ENCODE data around the gene VSIG10. TPM values are rescaled to one million over a fixed set of nuclear protein-coding genes. Genes with fewer than 3 reads are reported as not detected.
"Not testable (repeated sequence)": the region's sequence is repeated elsewhere in the genome, so short reads cannot be mapped to it uniquely, and the experiment has no call there.

The VSIG10 gene
- total RNA-seq, 1 donor from 2014 or later, result 31.8 TPM

DNA sequence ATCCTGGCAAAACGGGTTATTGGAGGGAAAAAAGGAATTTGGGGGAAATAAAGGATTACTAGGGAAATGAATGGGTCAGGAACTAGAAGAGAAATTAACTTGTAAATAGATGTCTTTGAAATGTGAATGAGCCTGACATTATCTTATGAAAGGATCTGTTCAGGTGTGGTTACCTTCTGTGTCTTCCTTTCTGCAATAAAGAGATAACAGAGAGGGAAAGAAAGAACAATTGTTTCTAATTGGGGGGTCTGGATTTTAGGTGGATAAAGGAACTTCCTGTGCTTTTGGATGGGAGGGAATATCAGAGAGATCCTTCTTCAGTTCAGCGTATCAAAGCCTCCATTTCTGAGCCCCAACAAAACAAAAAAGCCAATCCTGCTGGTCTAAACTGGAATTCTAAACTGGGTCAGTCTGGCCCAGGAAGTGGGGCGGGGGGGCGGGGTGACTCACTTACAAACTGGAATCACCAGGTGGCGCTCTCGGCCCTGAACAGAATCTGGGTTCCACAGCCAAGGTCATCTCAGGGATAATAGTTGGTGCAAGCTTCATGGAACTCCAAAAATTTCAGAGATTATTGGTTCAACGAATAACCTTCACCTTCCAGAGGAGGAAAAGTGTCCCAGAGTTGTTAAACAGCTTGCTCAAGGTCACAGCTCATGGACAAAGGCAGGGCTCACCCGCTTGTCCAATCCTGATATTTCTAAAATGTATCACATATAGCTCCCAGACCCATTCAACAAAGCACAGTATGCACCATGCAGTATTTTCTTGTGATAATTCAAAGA, 17.0 kb upstream of the VSIG10 start:
- peak; percentile 92 for ATAC-seq
- intact Hi-C loops (cut with DNase I), result no loop called here
- peak; percentile 89 for DNase-seq (ENCODE audit: low spot score)

DNA sequence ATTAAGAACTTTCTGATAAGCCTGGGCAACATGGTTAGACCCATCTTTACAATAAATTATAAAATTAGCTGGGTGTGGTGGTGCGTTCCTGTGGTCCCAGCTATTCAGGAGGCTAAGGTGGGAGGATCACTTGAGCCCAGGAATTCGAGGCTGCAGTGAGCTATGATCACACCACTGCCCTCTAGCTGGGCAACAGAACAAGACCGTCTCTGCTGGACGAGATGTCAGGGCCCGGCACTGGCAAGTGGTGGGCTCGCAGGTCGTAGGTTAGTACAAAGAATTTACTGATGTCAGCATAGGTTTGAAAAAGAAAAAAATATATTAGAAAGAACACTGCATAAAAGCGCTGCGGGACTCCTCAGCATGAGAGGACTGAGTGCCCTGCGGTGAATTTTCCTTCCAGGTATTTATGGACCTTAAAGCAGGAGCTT, 15.7 kb upstream of the VSIG10 start:
- DNase-seq (ENCODE audit: low spot score) (no peak), ATAC-seq (no peak)
- intact Hi-C loops (cut with DNase I), result no loop called here

DNA sequence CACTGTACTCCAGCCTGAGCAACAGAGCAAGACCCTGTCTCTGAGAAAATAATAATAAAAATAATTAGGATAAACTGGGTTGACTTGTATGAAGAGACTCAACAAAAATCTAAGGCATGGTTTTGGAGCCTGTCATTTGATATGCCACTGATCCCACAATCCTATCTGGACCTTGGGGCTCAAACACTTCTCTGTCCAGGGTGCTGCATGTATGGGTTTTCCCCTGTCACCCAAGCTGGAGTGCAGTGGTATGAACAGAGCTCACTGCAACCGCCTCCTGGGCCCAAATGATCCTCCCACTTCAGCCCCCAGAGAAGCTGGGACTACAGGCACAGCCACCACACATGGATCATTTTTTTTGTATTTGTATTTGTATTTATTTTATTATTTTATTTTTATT, 5.3 kb upstream of the VSIG10 start:
- DNase-seq (ENCODE audit: low spot score) (no peak), ATAC-seq (no peak)
- intact Hi-C loops (cut with DNase I), result no loop called here

DNA sequence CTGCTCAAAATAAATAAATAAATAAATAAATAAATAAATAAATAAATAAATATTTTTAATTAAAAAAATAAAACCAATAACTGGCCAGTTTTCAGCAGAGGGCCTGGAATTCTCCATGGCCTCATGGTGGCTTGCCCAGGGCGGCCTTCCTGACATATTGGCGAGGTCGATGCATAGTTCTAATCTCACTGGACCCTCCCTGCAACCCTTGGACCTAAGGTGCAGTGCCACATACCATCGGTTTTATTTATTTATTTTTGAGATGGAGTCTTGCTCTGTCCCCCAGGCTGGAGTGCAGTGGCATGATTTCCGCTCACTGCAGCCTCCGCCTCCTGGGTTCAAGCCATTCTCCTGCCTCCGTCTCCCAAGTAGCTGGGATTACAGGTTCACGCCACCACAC, 3.9 kb upstream of the VSIG10 start:
- DNase-seq (ENCODE audit: low spot score) (no peak), ATAC-seq (no peak)
- intact Hi-C loops (cut with DNase I), result no loop called here

DNA sequence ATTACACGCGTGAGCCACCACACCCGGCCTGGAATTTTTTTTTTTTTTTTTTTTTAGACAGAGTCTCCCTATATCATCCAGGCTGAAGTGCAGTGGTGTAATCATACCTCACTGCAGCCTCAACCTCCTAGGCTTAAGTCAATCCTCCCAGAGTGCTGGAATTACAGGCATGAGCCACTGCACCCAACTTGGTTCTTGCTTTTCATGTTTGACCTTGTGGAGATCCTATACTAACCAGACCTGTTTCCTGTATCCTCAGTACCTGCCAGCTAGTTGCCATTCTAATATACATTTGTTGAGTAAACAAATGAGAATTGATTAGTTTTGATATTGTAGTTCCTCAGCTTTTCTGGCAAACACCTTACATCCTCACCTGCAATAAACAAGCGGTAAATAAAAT, 3.2 kb upstream of the VSIG10 start:
- ATAC-seq (no peak), DNase-seq (ENCODE audit: low spot score) (no peak)
- intact Hi-C loops (cut with DNase I), result no loop called here

- intact Hi-C loops (cut with DNase I), result no loop called here
- ATAC-seq, result peak; percentile 29
- DNase-seq (ENCODE audit: low spot score), result peak; percentile 59
Measured at GRCh38 chr12:118103201-118103600, 610 bp downstream of the VSIG10 start.

- intact Hi-C loops (cut with DNase I), result no loop called here
- no peak for DNase-seq (ENCODE audit: low spot score)
- no peak for ATAC-seq
Measured at GRCh38 chr12:118102609-118103008, 1.2 kb downstream of the VSIG10 start.

DNA sequence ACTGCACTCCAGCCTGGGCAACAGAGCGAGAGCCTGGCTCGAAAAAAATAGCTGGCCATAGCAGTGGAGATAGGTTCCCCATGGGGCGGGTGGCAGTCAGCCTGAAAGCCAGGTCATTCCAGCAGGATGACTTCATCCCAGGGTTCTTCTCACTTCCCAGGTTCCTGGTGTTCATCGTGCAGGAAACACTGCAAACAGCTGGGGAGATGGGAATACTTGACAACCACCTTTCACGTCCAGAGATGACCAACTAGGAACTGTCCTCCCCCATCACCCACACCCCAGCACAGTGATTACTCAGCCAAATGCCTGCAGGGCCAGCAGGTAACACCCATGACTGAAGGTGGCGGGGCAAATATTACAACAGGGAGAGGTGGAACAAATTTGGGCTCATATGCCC, 1.7 kb downstream of the VSIG10 start:
- DNase-seq (ENCODE audit: low spot score) (no peak), ATAC-seq (no peak)
- intact Hi-C loops (cut with DNase I), result no loop called here

DNA sequence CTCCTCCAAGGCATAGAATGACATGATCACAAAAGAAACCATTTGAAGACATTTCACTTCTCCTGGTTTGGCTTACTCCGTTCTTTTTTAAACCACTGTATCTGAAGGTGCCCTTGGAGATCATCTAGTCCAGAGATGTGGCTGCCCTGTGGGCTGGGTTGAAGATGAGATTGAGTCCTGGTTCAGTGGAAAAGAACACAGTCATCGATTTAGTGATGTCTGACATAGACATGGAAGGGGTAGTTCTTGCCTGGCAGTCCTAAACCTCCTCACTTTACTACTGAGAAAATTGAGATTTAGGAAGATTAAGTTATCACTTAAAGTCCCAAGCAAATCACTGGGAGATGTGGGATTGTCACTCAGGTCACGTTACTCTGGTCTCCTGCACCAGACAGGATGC, 2.8 kb downstream of the VSIG10 start:
- no peak for DNase-seq (ENCODE audit: low spot score)
- intact Hi-C loops (cut with DNase I), result no loop called here

DNA sequence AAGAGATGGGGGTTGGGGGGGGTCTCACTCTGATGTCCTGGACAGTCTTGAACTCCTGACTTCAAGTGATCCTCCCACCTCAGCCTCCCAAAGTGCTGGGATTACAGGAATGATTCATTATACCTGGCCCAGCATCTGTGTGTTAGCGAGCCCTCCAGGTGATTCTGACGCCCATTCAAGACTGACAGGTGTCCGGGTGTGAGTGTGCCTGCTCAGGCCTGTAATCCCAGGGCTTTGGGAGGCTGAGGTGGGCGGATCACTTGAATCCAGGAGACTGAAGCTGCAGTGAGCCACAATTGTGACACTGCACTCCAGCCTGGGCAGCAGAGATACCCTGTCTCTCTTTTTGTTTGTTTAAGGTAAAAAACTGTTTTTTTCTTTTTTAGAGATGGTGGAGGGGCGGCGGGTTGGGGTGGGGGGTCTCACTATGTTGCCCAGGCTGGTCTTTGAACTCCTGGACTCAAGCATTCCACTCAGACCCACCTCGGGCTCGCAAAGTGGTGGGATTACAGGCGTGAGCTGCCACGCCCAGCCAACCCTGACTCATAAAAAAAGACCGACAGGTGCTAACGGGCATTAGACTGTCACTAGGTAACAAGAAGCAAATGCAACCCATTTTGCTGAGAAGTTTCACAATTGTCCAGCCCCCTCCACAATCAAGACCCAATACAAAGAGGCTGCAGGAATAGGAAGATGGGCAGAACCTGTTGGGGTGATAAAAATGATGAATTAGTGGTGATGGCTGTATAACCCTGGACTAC, 4.7 kb downstream of the VSIG10 start:
- intact Hi-C loops (cut with DNase I), result no loop called here
- ATAC-seq (no peak), DNase-seq (ENCODE audit: low spot score) (no peak)

More for the DNA sequence above, 2.8 kb downstream of the VSIG10 start:
- no peak for ATAC-seq

DNA sequence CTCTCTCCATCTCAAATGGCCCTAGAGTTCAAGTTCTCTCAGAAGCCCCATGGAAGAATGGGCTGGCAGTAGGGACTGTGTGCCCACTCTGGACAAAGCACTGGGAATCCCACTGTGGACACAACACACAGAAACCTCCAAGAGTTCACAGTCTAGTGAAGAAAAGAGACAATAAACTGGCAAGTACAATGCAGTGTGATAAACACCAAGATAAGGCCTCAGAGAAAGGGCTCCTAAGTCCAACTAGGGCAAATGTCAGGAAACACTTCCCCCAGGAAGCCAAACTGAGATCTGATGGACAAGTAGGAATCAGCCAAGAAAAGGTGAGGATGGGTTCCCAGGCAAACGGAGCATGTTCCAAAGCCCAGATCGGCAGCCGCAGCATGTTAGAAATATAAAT, 5.4 kb downstream of the VSIG10 start:
- DNase-seq (ENCODE audit: low spot score) (no peak), ATAC-seq (no peak)
- intact Hi-C loops (cut with DNase I), result no loop called here

DNA sequence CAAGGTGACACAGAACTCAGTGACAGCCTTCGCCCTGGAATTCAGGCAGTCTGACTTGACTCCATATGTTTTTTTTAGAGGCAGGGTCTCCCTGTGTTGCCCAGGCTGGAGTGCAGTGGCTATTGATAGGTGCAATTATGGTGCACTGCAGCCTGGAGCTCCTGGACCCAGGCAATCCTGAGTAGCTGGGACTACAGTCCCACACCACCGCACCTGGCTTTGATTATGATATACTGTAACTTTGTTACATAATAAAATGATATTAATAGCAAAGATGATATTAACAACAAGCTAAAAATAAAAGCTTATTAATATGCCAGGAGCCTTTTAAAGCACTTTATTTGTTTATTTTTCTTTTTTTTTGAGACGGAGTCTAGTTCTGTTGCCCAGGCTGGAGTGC, 9.8 kb downstream of the VSIG10 start:
- ATAC-seq, result no peak
- no peak for DNase-seq (ENCODE audit: low spot score)
- intact Hi-C loops (cut with DNase I), result no loop called here

DNA sequence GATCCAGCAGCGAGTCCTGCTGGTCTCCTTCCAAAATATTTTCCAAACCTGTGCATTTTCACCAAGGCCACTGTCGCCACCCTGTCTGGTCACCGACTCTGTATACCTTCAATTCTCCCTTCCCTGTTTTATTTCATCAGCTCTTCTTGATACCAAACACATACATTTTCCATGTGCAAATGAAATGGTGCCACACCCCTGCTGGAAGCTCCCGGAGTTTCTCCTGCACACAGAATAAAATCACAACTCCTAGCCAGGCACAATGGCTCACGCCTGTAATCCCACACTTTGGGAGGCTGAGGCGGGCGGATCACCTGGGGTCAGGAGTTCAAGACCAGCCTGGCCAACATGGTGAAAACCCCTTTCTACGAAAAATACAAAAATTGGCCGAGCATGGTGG, 14.0 kb downstream of the VSIG10 start:
- DNase-seq (ENCODE audit: low spot score) (no peak), ATAC-seq (no peak)
- intact Hi-C loops (cut with DNase I), result no loop called here

- ATAC-seq (no peak), DNase-seq (ENCODE audit: low spot score) (no peak)
- intact Hi-C loops (cut with DNase I), result no loop called here
Measured at GRCh38 chr12:118082161-118082560, 21.6 kb downstream of the VSIG10 start.

DNA sequence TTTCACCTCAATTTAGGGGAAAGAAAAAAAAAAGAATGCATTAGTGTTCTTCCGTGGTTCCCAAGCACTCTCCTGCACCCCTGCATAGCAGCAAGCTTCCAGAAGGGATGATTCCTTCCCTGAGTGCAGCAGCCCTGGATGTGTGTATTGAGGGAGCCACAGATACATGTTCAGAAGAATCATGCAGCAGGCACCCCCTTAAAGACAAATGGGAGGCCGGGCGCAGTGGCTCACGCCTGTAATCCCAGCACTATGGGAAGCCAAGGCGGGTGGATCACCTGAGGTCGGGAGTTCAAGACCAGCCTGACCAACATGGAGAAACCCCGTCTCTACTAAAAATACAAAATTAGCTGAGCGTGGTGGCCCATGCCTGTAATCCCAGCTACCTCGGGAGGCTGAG, 22.3 kb downstream of the VSIG10 start:
- ATAC-seq; intact Hi-C loops (cut with DNase I); DNase-seq (ENCODE audit: low spot score): not testable (repeated sequence)

DNA sequence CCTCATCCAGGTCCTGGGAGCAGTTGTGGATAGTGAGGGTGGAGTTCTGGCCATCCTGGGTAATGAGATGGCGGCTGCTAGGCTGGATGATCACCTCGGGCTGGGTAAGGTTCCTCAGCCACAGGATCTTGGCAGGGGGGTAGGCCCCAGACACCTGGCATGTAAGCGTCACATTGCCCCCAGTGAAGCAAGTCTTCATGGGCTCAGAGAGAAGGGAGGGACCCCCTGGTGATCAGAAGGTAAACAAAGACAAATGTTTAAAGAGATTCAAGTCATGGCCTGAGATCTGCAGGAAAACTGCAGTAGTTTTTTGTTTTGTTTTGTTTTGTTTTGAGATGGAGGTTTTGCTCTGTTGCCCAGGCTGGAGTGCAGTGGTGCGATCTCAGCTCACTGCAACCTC, 30.0 kb downstream of the VSIG10 start:
- intact Hi-C loops (cut with DNase I), result no loop called here
- no peak for DNase-seq (ENCODE audit: low spot score)
- no peak for ATAC-seq

DNA sequence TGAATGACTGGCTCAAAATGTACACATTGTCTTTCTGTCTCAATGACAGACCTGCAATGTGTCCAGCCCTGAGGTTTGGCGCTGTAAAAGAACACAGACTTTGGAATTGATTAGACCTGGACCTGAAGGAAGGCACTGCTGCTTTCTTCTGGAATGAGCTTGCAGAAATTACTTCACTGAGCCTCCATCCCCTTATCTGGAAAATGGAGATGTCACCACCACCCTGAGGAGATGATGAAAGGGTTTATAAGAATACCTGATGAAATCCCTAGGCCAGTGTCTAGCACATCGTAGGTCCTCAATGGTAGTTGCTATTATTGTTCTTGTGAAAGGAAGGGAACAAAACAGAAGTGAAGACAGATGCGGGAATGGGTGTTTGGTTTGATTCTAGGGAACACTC, 33.2 kb downstream of the VSIG10 start:
- ATAC-seq (no peak), DNase-seq (ENCODE audit: low spot score) (no peak)
- intact Hi-C loops (cut with DNase I), result no loop called here

DNA sequence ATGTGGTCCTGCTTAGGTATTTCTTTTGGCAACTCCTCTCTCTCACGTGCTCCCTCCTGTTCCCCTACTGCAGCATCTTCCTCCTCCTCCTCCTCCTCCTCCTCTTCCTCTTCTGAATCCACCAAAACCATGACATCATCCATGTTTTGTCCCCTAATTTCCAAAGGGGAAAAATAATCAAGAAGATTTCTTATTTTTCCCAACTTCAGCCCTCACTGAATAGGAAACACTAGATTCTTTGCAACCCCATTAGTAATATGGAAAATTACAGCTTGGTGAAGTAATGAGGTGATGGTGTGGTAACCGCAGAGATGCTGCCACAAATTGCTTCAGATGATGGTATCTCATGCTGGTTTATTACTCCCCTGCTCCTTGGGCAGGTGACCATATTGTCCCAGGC, 35.4 kb downstream of the VSIG10 start:
- intact Hi-C loops (cut with DNase I), result no loop called here
- no peak for DNase-seq (ENCODE audit: low spot score)
- no peak for ATAC-seq

DNA sequence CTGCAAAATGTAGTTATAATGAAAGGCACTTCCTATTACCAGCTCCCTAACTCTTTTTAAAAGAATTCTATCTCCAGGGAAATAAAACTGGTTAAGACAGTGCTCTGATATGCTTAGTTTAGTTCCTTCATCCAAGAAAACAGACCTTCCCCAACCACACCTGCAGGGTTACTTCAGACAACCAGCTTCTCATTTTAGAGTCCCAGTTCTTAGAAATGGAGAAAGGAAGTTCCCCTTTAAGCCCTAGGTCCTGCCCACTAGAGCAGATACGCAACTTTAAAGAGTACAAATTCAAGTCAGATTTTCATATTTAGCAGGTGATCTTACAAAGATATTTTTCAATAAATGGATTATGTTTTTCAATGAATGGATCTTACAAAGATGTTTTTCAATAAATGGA, 38.4 kb downstream of the VSIG10 start:
- intact Hi-C loops (cut with DNase I), result no loop called here
- DNase-seq (ENCODE audit: low spot score) (no peak), ATAC-seq (no peak)

DNA sequence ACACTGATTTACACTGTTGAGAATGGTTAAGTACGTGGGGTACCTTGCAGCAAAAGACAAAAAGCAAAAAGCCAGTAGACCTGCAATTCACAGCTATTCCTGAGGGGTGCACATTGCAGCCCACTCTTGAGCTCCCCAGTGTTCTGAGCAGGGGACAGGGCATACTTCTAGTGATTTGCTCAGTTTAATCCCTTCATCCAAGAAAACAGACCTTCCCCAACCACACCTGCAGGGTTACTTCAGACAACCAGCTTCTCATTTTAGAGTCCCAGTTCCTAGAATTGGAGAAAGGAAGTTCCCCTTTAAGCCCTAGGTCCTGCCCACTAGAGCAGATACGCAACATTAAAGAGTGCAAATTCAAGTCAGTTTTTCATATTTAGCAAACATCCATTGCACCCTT, 39.2 kb downstream of the VSIG10 start:
- DNase-seq (ENCODE audit: low spot score), result no peak
- ATAC-seq, result no peak
- intact Hi-C loops (cut with DNase I), result no loop called here

All from sciatic nerve (tissue), 2 donors.